ENCODE measurements around the gene TSTD1.
"Not testable (repeated sequence)": the region's sequence is repeated elsewhere in the genome, so short reads cannot be mapped to it uniquely, and the experiment has no call there.

DNA sequence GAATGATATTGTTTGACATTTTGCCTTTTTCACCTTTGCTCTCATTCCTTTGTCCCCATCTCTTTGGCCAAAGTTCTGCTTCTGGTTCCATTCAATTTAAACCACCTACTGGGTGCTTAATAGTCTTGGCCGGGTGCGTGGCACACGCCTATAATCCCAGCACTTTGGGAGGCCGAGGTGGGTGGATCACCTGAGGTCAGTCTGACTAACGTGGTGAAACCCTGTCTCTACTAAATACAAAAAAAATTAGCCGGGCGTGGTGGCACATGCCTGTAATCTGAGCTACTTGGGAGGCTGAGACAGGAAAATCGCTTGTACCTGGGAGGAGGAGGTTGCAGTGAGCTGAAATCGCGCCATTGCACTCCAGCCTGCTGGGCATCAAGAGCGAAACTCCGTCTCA, 16.3 kb downstream of the TSTD1 start:
- TF ChIP-seq, protein P1, sequence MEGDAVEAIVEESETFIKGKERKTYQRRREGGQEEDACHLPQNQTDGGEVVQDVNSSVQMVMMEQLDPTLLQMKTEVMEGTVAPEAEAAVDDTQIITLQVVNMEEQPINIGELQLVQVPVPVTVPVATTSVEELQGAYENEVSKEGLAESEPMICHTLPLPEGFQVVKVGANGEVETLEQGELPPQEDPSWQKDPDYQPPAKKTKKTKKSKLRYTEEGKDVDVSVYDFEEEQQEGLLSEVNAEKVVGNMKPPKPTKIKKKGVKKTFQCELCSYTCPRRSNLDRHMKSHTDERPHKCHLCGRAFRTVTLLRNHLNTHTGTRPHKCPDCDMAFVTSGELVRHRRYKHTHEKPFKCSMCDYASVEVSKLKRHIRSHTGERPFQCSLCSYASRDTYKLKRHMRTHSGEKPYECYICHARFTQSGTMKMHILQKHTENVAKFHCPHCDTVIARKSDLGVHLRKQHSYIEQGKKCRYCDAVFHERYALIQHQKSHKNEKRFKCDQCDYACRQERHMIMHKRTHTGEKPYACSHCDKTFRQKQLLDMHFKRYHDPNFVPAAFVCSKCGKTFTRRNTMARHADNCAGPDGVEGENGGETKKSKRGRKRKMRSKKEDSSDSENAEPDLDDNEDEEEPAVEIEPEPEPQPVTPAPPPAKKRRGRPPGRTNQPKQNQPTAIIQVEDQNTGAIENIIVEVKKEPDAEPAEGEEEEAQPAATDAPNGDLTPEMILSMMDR (IDR thresholded peaks at IDR 0.05; ENCODE audit: insufficient read depth, low read length) = not testable (repeated sequence)
- TF ChIP-seq POLR2AphosphoS5 (IDR thresholded peaks at IDR 0.05; ENCODE audit: low read depth) = not testable (repeated sequence)

Measured in HL-60 (cell line).